ENCODE results near the gene ZSCAN31. TPM values are rescaled to one million over a fixed set of nuclear protein-coding genes. Genes with fewer than 3 reads are reported as not detected.

Gene ZSCAN31
- total RNA-seq, 4 donors from 2014 or later: 17.2 to 70.1 (median 57.5) TPM

- DNase-seq: no peak
- TF ChIP-seq CTCF (IDR thresholded peaks at IDR 0.05): no peak
- no peak for TF ChIP-seq POLR2A (IDR thresholded peaks at IDR 0.05)
- H3K27ac ChIP-seq: no peak overlapping the region
- no peaks in the 10 kb centered on the region for H3K4me1 ChIP-seq
- intact Hi-C loops (cut with DNase I): no loop called here
- H3K4me3 ChIP-seq (replicated peaks in 1 of 3): no peak overlapping the region
- H3K36me3 ChIP-seq: peaks cover 0 to 9% of the 10 kb centered on the region in 2 donors
- no peaks in the 10 kb centered on the region for H3K27me3 ChIP-seq
- H3K9me3 ChIP-seq: no peaks in the 10 kb centered on the region
Observed at GRCh38 chr6:28291573-28291972, 44.4 kb downstream of the ZSCAN31 start.

- Histone ChIP-seq H3K4me3 (replicated peaks in 1 of 3) (no peak overlapping the region), H3K27ac (no peak overlapping the region), H3K4me1 (peaks cover 0 to 5% of the 10 kb centered on the region in 2 donors), H3K9me3 (no peaks in the 10 kb centered on the region), H3K27me3 (no peaks in the 10 kb centered on the region), H3K36me3 (peaks cover 0 to 6% of the 10 kb centered on the region in 2 donors)
- DNase-seq: no peak
- TF ChIP-seq CTCF (IDR thresholded peaks at IDR 0.05): no peak
- TF ChIP-seq POLR2A (IDR thresholded peaks at IDR 0.05): no peak
- WGBS, 2 donors: 89 to 98% methylated on average over 2 of the region's 2 CpGs
- intact Hi-C loops (cut with DNase I): no loop called here
Observed at GRCh38 chr6:28282926-28283325, 53.0 kb downstream of the ZSCAN31 start.

GRCh38 chr6:28281288-28282064 lies 54.5 kb downstream of the ZSCAN31 start, which contains the start of gene PGBD1:
Gene PGBD1, plus strand, starts transcription at chr6:28281572. Its CDS starts 2,242 bp downstream, at chr6:28283814.
- Histone ChIP-seq H3K27me3 (no peaks in the 10 kb centered on the region), H3K27ac (peak within 1 kb of the TSS in 1 of 3 donors; percentile 30), H3K36me3 (peaks cover 6 to 11% of the 10 kb centered on the region in 2 donors), H3K4me3 (replicated peaks in 1 of 3) (peak within 1 kb of the TSS; percentile 10 to 59 (median 48)), H3K9me3 (no peaks in the 10 kb centered on the region), H3K4me1 (peaks cover 0 to 5% of the 10 kb centered on the region in 2 donors)
- intact Hi-C loops (cut with DNase I): no loop called here
- WGBS, 2 donors: 1 to 3% methylated on average over 26 to 34 of the region's 50 CpGs
- TF ChIP-seq POLR2A (IDR thresholded peaks at IDR 0.05) (peak in 1 of 2 donors; percentile 15), CTCF (IDR thresholded peaks at IDR 0.05) (no peak)
- peak; percentile 55 to 60 for DNase-seq

- DNase-seq: no peak
- intact Hi-C loops (cut with DNase I): no loop called here
- no peaks in the 10 kb centered on the region for H3K9me3 ChIP-seq
- no peak overlapping the region for H3K27ac ChIP-seq
- peaks cover 0 to 5% of the 10 kb centered on the region in 2 donors for H3K4me1 ChIP-seq
- H3K4me3 ChIP-seq (replicated peaks in 1 of 3): peak overlapping the region in 2 of 3 donors; percentile 48 to 59
- no peaks in the 10 kb centered on the region for H3K27me3 ChIP-seq
- H3K36me3 ChIP-seq: peaks cover 12 to 13% of the 10 kb centered on the region in 2 donors
- TF ChIP-seq CTCF (IDR thresholded peaks at IDR 0.05): no peak
- no peak for TF ChIP-seq POLR2A (IDR thresholded peaks at IDR 0.05)
- 45 to 57% methylated on average over 3 of the region's 3 CpGs for WGBS, 2 donors
Observed at GRCh38 chr6:28280595-28281287, 55.2 kb downstream of the ZSCAN31 start.

GRCh38 chr6:28277746-28278145 lies 58.2 kb downstream of the ZSCAN31 start:
- Histone ChIP-seq H3K4me3 (replicated peaks in 1 of 3) (no peak overlapping the region), H3K9me3 (no peaks in the 10 kb centered on the region), H3K4me1 (peaks cover 0 to 5% of the 10 kb centered on the region in 2 donors), H3K27ac (no peak overlapping the region), H3K27me3 (no peaks in the 10 kb centered on the region), H3K36me3 (peaks cover 36 to 39% of the 10 kb centered on the region in 2 donors)
- TF ChIP-seq CTCF (IDR thresholded peaks at IDR 0.05) (no peak), POLR2A (IDR thresholded peaks at IDR 0.05) (no peak)
- no peak for DNase-seq
- intact Hi-C loops (cut with DNase I): no loop called here
- 87 to 90% methylated on average over 3 of the region's 3 CpGs for WGBS, 2 donors

All from thyroid gland (tissue), 4 donors.